ENCODE measurements around the gene GSTT4.
"Not testable (repeated sequence)": the region's sequence is repeated elsewhere in the genome, so short reads cannot be mapped to it uniquely, and the experiment has no call there.

Gene GSTT4

GRCh38 chr22:23970816-23971486 lies 34.3 kb downstream of the GSTT4 start:
- TF ChIP-seq CTCF (IDR thresholded peaks at IDR 0.05; ENCODE audit: low read depth, low read length, missing control alignments): no peak
- DNase-seq (ENCODE audit: extremely low read depth, low read depth): no peak
- no peak overlapping the region for H3K4me3 ChIP-seq (replicated peaks; ENCODE audit: low read depth, low read length)

GRCh38 chr22:23970201-23970641 lies 35.0 kb downstream of the GSTT4 start:
- no peak for TF ChIP-seq CTCF (IDR thresholded peaks at IDR 0.05; ENCODE audit: low read depth, low read length, missing control alignments)
- DNase-seq (ENCODE audit: extremely low read depth, low read depth): no peak
- no peak overlapping the region for H3K4me3 ChIP-seq (replicated peaks; ENCODE audit: low read depth, low read length)

- TF ChIP-seq CTCF (IDR thresholded peaks at IDR 0.05; ENCODE audit: low read depth, low read length, missing control alignments): no peak
- 0 out of 2 replicates have a peak overlapping the region, but pooled peaks have one; percentile 3 for H3K4me3 ChIP-seq (replicated peaks; ENCODE audit: low read depth, low read length)
- no peak for DNase-seq (ENCODE audit: extremely low read depth, low read depth)
Observed at GRCh38 chr22:23969071-23969470, 36.2 kb downstream of the GSTT4 start.

- not testable (repeated sequence) for DNase-seq (ENCODE audit: extremely low read depth, low read depth); H3K4me3 ChIP-seq (replicated peaks; ENCODE audit: low read depth, low read length)
Observed at GRCh38 chr22:23966568-23966967, 38.7 kb downstream of the GSTT4 start, which contains the start of gene DDTL. Gene DDTL, plus strand, starts transcription at chr22:23966888. Its CDS starts 27 bp downstream, at chr22:23966915.

GRCh38 chr22:23966094-23966493 lies 39.2 kb downstream of the GSTT4 start:
- DNase-seq (ENCODE audit: extremely low read depth, low read depth); H3K4me3 ChIP-seq (replicated peaks; ENCODE audit: low read depth, low read length): not testable (repeated sequence)

GRCh38 chr22:23961084-23961771 lies 44.0 kb downstream of the GSTT4 start, which contains the start of gene GSTT2B:
Gene GSTT2B, minus strand, starts transcription at chr22:23961195. Its CDS starts 64 bp downstream, at chr22:23961131.
- not testable (repeated sequence) for DNase-seq (ENCODE audit: extremely low read depth, low read depth)
- H3K4me3 ChIP-seq (replicated peaks; ENCODE audit: low read depth, low read length): peak within 1 kb of the TSS; percentile 45

- peak; percentile 59 for DNase-seq (ENCODE audit: extremely low read depth, low read depth)
- not testable (repeated sequence) for H3K4me3 ChIP-seq (replicated peaks; ENCODE audit: low read depth, low read length)
- peak; percentile 79 for TF ChIP-seq CTCF (IDR thresholded peaks at IDR 0.05; ENCODE audit: low read depth, low read length, missing control alignments)
Observed at GRCh38 chr22:23956301-23956900, 48.9 kb downstream of the GSTT4 start.

- H3K4me3 ChIP-seq (replicated peaks; ENCODE audit: low read depth, low read length); DNase-seq (ENCODE audit: extremely low read depth, low read depth): not testable (repeated sequence)
Observed at GRCh38 chr22:23955886-23956285, 49.4 kb downstream of the GSTT4 start.

GRCh38 chr22:23954991-23955305 lies 50.3 kb downstream of the GSTT4 start:
- DNase-seq (ENCODE audit: extremely low read depth, low read depth); H3K4me3 ChIP-seq (replicated peaks; ENCODE audit: low read depth, low read length): not testable (repeated sequence)

GRCh38 chr22:23954193-23954990 lies 50.9 kb downstream of the GSTT4 start:
- not testable (repeated sequence) for H3K4me3 ChIP-seq (replicated peaks; ENCODE audit: low read depth, low read length); DNase-seq (ENCODE audit: extremely low read depth, low read depth)

GRCh38 chr22:23953485-23953884 lies 51.8 kb downstream of the GSTT4 start:
- not testable (repeated sequence) for H3K4me3 ChIP-seq (replicated peaks; ENCODE audit: low read depth, low read length); DNase-seq (ENCODE audit: extremely low read depth, low read depth)

- not testable (repeated sequence) for DNase-seq (ENCODE audit: extremely low read depth, low read depth)
Observed at GRCh38 chr22:23952794-23953405, 52.4 kb downstream of the GSTT4 start.

More at GRCh38 chr22:23952794-23953405, 52.4 kb downstream of the GSTT4 start:
- H3K4me3 ChIP-seq (replicated peaks; ENCODE audit: low read depth, low read length): not testable (repeated sequence)

Measured in HFF-Myc (cell line).